DOHH2 (cell line): ENCODE results near the gene XRRA1.

Source experiments
- EZH2phosphoT487 ChIP-seq: fragments of 200-600 bp; sonication (generic); IDR thresholded peaks from 2 replicates; pipeline ENCODE4 v1.6.1; 2017; ENCODE audit warnings: borderline replicate concordance, mild to moderate bottlenecking, antibody characterized with exemption, low read length, moderate library complexity, mixed read lengths
- TF ChIP-seq, protein P1 (sequence below): fragments of 200-600 bp; sonication (generic); IDR thresholded peaks from one replicate; pipeline ENCODE4 v1.5.1; 2014; ENCODE audit warnings: antibody characterized with exemption, mild to moderate bottlenecking, low read depth, low read length; ENCODE audit not compliant: poor library complexity, severe bottlenecking

GRCh38 chr11:74942073-74942759, 6.7 kb downstream of the XRRA1 start:
- TF ChIP-seq, protein P1, sequence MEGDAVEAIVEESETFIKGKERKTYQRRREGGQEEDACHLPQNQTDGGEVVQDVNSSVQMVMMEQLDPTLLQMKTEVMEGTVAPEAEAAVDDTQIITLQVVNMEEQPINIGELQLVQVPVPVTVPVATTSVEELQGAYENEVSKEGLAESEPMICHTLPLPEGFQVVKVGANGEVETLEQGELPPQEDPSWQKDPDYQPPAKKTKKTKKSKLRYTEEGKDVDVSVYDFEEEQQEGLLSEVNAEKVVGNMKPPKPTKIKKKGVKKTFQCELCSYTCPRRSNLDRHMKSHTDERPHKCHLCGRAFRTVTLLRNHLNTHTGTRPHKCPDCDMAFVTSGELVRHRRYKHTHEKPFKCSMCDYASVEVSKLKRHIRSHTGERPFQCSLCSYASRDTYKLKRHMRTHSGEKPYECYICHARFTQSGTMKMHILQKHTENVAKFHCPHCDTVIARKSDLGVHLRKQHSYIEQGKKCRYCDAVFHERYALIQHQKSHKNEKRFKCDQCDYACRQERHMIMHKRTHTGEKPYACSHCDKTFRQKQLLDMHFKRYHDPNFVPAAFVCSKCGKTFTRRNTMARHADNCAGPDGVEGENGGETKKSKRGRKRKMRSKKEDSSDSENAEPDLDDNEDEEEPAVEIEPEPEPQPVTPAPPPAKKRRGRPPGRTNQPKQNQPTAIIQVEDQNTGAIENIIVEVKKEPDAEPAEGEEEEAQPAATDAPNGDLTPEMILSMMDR = no peak
- TF ChIP-seq EZH2phosphoT487 = no peak
